NCI-H1930 (cell line): ENCODE results near the gene ARPC2.

ENCODE experiments used
- DNase-seq, 2 experiments: peaks; one replicate each; lab custom pipeline; 2025; lab: John Stamatoyannopoulos, UW

ARPC2 gene

DNA sequence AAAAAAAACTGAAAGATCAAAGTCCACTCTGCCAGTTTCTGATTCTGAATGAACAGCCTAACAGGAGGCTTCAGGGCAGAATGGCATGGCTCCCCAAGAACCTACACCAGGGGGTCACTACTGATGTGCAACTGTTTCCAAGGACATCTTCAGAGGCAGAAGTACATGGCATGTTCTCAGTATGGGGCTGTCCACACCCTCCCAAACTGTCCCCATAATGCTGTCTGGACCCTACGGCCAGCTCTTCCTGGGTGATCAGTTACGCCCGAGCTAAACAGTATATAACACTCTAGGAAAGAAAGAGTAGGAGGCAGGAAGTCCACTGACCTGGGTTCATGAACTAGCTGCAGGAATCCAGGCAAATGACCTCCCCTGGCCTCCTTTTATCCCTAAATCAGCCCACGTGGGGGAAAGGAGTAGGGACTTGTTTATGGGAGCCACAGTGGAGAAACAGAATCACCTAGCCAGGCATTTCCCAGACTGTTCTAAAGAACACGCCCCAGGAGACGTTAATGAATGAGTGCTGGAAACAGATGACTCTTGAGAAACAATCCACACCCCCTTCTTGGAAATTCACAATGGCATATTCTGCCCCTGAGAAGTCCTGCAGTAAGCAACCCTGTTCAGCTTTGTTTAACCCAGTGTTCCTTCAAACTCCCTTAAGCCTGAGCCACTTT, 72.8 kb downstream of the ARPC2 start:
- DNase-seq: no peak

DNA sequence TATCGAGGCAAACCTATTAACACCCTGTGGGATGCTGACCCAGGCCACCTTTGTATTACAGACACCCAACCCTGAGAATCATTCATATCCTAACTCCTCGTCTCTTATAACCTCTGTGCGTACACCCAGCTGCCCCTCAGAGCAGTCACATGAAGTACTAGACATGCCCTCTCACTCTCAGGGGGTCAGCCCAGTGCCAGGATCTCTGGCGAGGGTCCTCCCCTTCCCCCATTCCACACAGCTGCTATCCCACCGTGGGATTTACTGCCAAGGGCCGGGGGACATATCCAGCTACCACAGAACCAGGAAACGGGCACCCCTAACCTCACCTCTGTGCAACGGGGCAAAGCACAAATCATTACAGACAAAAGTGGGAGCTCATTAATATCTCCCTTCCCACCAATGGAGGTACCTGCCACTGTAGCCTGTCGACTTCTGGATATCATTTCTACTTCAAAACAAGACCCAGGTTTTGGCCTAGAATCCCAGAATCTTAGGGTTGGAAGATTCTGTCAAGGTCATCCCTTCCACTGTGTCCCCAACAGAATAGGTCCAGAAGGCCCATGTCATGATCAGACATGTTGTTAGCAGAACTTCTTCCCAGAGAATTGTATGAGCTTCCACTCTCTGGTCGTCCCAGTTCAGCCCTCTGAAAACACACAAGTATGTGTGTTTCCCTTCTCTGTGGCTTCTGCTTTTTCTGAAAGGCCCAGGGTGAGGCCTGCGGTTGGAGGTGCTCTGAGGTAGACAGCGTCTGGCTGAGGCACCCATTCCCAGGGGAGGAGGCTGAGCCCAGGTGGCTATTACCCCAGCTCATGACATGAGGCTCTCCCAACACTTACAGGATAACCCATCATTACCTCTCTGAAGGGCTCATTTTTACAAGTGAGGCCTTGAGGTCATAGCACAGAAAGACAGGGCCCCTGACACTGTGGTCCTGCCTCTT, 73.6 kb downstream of the ARPC2 start:
- DNase-seq: no peak

DNA sequence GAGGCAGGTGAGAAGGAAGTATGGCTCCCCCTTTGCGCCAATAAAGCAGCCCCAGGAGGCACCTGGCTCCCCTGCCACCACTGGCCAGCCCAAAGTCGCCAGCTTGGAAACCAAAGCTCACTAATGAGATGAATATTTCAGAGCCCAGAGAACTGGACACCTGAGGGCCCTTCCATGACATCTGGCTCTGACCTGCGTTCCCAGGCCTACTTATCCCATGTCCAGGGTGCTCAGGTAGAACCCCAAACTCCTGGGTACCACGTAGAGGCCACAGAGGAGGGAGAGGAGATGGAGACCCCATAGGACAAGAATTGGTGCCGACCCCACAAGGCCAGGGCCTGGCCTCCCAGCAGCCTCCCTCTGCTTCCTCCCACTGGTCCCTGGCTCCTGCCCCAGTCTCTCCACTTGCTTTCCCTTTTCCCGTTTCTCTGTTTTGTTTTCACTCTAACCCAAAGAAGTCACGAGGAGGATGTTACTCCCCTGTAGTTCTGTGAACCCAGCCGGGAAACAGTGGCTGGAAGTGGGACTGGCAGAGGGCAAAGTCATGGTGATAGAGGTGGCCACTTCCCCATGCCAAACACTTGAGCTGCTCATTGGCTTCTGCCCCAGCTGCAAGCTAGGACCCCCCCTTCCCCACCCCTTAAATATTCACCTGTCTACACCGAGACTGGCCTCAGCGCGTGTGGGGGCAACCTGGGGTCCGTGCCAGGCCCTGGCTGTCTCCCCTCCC, 74.5 kb downstream of the ARPC2 start:
- no peak for DNase-seq

DNA sequence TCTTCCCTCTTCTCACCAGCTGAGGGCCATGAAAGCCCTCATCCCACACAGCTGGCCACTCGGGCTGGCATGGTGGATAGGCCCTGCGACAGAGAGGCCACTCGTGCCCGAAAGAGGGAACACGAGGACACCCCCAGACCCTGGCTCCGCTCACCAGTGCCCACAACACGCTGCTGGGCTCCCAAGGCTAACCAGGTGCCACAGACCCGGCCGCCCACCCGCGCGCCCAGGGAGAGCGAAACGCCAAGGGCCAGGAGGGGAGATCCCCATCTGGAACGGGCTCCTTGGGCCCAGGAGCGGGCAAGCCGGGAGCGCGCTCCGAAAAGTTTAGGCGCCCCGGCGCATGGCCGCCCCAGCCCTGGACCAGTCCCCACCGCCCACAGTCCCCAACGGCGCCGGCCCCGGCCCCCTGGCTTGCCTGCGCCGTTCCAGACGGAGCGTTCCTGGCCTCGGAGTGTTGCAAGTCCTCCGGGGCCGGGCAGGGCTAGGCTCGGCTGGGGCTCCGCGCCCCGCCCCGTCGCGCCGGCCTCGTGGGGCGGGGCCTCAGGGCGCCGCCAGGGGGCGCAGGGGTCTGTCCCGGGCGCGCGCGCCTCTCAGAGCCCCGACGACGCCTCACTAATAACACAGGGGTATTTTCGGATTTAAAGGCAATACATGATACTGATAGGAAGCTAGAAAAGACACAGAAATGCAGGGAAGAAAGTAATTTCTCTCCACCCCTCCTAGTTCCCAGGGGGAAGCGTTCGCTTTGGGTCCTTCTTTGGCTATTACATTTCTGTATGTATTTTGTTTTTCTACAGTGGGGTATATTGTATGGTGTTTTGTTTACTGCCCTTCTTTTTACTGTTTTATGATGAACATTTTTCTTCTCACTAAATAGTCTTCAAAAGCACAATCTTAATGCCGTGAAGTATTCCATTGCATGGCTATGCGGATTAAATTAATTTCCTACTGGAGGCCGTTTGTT, 75.3 kb downstream of the ARPC2 start, which contains the start of gene TMBIM1:
TSS of gene TMBIM1 (minus strand) at position 456 of the 967 bp plus-strand sequence. CDS start 10,362 bp downstream, outside the sequence.
- peak in 1 of 2 experiments; percentile 35 for DNase-seq

DNA sequence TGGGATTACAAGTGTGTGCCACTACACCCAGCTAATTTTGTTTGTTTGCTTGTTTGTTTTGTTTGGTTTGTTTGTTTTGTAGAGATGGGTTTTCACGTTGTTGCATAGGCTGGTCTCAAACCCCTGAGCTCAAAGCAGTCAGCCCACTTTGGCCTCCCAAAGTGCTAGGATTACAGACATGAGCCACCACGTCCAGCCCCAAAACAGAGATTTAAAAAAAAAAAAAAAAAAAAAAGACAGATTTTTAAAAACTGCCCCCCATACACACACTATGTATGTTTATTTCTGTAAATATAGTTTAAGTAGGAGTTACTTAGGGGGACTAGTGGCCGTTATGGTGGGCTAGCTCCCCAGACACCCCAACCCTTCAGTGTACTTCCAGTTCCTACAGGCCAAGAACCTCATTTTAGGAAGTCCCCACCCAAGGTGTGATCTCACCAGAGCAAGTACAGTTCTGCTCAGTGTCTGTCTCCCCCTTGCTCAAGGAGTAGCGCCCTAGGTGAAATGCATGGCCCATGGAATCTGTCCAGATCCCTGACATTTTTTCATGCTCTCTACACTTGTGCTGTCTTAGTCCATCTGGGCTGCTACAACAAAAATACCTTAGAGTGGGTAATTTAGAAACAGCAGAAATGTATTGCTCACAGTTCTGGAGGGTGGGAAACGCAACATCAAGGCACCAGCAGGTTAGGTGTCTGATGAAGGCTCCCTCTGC, 76.9 kb downstream of the ARPC2 start:
- DNase-seq: no peak

DNA sequence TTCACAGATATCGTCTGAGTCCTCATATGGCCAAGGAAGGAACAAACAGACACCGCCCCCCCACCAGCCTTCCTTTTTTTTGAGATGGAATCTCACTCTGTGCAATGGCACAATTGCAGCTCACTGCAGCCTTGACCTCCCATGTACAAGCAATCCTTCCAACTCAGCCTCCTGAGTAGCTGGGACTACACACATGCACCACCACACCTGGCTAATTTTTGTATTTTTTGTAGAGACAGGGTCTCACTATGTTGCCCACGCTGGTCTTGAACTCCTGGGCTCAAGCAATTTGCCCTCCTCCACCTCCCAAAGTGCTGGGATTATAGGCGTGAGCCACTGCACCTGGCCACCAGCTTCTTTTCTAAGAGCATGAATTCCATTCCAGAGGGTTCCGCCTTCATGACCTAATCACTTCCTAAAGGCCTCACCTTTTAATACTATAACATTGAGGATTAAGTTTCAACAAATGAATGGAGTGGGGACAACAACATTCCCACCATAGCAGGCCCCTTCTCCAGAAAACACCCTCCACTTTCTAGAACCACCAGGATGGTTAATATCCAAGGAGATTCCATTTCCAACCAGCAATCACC, 77.5 kb downstream of the ARPC2 start:
- no peak for DNase-seq

DNA sequence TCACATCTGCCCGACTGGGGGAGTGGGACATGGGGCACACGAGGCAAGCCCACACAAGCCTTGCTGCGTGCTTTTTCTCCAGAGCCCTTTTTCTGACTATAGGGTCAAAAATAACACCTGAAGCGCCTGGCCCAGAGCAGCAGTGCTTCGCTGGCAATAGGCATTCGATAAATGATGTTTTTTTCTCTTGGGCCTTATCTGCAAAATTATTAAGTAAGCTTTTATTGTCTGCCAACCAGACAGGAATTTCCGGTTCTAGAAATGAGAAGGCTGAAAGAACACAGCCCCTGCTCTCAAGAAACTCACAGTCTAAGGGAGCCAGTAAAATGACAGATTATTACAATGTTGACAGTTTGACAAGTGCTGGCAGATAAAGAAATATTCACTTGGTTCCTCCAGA, 78.0 kb downstream of the ARPC2 start:
- DNase-seq: no peak

DNA sequence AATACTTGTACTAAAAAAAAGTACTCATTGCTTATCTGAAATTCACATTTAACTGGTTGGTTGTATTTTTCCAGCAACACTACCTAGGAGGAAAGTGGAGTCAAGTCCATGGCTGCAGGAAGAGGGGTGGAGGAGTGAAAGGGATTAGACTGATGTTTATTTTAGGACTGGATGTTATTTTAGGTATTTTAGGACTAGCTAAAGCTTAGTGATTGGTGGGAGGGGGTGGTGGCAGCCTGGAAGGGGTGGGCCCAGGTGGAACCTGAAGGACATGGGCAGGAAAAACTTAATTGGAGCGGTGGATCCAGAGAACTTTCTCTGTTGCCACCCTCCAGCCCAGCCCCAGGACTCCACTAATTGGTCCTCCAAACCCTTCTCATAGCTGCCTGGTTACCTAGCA, 79.2 kb downstream of the ARPC2 start:
- no peak for DNase-seq

DNA sequence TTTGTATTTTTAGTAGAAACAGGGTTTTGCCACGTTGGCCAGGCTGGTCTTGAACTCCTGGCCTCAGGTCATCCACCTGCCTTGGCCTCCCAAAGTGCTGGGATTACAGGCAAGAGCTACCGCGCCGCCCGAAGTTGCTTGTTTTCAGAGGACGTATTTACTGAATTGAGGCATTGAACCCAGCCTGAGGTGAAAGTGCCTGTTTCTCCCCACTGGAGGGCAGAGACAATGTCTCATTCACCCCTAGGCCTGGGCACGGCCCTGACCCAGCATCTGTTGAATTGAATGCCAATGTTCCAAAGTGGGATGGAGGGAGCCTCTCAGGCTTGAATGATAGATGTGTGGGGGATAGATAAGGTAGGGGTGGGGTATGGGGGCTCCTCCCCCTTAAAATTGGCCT, 79.9 kb downstream of the ARPC2 start:
- no peak for DNase-seq

DNA sequence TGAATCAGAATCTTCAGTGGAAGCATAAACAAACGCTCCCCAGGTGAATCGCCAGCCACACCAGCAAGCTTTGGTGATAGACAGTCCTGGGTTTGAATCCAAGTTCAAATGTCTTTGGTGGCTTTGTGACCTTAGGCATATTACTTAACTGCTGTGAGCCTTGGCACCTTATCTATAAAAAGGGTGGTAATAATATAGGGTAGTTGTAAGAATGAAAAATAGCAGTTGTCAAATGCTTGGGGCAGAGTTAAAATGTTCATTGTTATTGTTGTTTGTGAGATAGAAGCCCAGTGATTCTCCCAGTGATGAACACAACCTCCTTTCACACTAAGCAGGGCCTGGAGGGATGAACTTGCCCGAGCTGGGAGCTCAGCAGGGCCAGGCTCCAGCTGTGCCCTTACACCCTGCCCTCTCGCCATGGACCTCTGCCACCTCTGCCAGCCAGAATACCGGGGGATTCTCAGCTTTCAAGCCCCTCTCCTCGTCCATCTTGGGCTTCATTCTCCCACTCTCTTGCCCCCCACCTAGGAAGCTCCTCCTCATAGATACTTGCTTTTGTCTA, 81.4 kb downstream of the ARPC2 start:
- DNase-seq: no peak

DNA sequence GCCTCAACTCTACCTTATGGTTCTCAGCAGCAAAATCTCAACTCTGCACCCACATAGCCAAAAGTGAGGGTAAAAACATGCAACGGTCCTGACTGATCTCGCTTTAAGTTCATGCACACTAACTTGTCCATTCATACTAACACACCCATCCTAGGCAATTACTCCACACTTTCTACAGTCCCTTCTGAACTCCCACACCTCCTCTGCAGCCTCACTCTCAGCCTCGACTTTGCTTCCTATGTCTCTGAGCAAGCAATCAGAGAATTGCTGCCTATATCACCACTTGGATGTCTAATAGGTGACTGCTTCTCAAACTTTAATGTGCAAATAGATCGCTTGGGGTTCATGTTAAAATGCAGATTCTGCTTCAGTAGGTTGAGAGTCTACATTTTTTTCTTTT, 83.2 kb downstream of the ARPC2 start:
- DNase-seq: no peak

DNA sequence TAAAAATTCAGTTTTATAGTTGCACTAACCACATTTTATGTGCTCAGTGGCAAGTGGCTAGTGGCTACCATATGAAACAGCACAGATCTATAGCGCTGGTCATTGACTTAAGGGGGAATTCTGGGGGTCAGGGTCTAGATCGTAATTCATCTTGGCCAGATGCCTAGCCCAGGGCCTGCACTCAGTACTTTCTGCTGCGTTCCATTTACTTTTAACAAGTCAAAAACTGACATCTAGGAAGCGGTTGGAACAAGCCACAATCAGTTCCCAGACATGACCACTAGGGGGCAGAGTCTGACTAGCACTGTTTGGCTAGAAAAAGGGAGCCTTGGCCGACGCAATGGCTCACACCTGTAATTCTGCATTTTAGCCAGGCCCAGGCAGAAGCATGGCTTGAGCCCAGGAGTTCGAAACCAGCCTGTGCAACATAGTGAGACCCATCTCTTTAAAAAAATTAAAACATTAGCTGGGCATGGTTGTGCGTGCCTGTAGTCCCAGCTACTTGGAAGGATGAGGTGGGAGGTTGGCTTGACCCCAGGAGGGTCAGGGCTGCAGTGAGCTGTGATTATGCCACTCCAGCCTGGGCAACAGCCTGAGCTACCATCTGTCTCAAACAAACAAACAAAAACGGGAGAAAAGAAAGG, 84.3 kb downstream of the ARPC2 start:
- DNase-seq: peak; percentile 53 to 78
